Tibial nerve (tissue), 4 donors: ENCODE results near the gene ASTN1. TPM values are rescaled to one million over a fixed set of nuclear protein-coding genes. Genes with fewer than 3 reads are reported as not detected.

Experiments used
- DNase-seq, 2 donors: peaks; one replicate each; pipeline ENCODE4 v3.0.0-alpha.2; 2019; ENCODE audit warnings: low spot score in 2 of 2
- H3K27ac ChIP-seq, 4 donors: fragments of 200-600 bp; sonication (generic) in 3 of 4; one replicate each; pipeline ENCODE4 v1.5.1; 2017 to 2019; ENCODE audit warnings: mild to moderate bottlenecking in 1 of 4
- H3K27me3 ChIP-seq, 2 donors: fragments of 200-600 bp; sonication (generic) in 1 of 2; one replicate each; pipeline versions ENCODE4 v1.5.1 to v1.6.0; 2017 to 2019
- H3K36me3 ChIP-seq, 3 donors: fragments of 200-600 bp; sonication (generic); one replicate each; pipeline ENCODE4 v1.5.1; 2018 to 2019
- H3K4me1 ChIP-seq, 4 donors: fragments of 200-600 bp; sonication (generic) in 3 of 4; one replicate each; pipeline ENCODE4 v1.5.1; 2017 to 2019
- H3K4me3 ChIP-seq, 4 donors: fragments of 200-600 bp; sonication (generic) in 3 of 4; one replicate each; pipeline ENCODE4 v1.5.1; 2017 to 2019; ENCODE audit warnings: mild to moderate bottlenecking in 1 of 4, moderate library complexity in 1 of 4
- H3K9me3 ChIP-seq, 4 donors: fragments of 200-600 bp; sonication (generic) in 3 of 4; one replicate each; pipeline ENCODE4 v1.5.1; 2017 to 2019
- EP300 ChIP-seq, 2 donors: sonication (generic); formaldehyde crosslinking; IDR thresholded peaks; one replicate each; pipeline ENCODE4 v1.6.1; 2017; ENCODE audit warnings: antibody characterized with exemption in 2 of 2, mild to moderate bottlenecking in 1 of 2
- POLR2A ChIP-seq, 2 donors: fragments of 450-650 bp; IDR thresholded peaks; one replicate each; pipeline ENCODE4 v1.6.1; 2017; ENCODE audit warnings: antibody characterized with exemption in 2 of 2, mild to moderate bottlenecking in 2 of 2, moderate library complexity in 2 of 2
- WGBS, 2 donors: methylation state at CpG; one replicate each; pipeline ENCODE4 v1.1.5; 2018; 5-methylcytosine and 5-hydroxymethylcytosine counted together
- total RNA-seq, 4 donors: library from RNA; depleted of rRNA; stranded (reverse); fragments of >200 nt; gene quantifications; one replicate each; pipeline ENCODE4 v1.1.0, GENCODE V29; 2016
- TF ChIP-seq, protein P1 (sequence below), 5 experiments: fragments of 200-600 bp in 3 of 5; fragments of 450-650 bp in 2 of 5; sonication (generic) in 3 of 5; IDR thresholded peaks; one replicate each; pipeline ENCODE4 v1.5.1; 2016 to 2019; ENCODE audit warnings: antibody characterized with exemption in 5 of 5, mild to moderate bottlenecking in 3 of 5, moderate library complexity in 2 of 5

The ASTN1 gene
- under 1 TPM in 2 of 4 donors, not detected in 2; 0.30 to 0.63 TPM for total RNA-seq

DNA sequence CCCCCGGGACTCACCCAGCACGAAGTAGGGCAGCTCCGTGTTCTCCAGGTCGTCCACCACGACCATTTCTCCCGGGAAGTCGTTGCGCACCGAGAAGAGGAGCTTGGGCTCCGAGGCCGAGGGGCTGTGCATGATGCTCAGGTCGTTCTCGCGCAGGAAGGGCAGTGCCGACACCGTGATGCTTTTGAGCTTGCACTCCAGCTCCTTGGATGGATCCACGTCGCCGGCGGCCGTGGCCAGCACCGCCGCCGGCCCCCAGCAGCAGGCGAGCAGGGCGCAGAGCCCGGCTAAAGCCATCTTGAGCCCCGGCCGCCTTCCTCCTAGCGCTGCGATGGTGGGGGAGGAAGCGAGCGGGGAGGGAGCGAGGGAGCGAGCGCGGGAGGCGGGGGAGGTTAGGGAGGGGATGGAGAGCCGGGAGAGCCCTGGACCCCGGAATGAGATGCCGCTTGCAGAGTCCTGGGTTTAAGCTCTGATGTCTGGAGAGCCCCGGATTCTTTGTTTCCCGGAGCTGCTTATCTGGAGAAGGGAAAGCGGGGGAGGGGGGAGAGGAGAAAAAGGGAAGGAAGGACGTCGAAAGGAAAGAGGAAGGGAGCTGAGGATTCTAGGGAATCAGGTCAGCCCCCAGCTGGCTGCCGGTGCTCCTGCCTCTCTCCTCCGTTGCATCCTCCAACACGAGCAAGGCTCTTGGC is at the start of gene ASTN1:
TSS of gene ASTN1 (minus strand) at position 333 of the 689 bp plus-strand sequence. CDS start at position 297, 36 bp downstream.
- Histone ChIP-seq H3K36me3 (no peaks in the 10 kb centered on the region), H3K27me3 (peaks cover 0 to 67% of the 10 kb centered on the region in 2 donors), H3K4me3 (peak within 1 kb of the TSS in 3 of 4 donors; percentile 10 to 42 (median 19)), H3K4me1 (peaks cover 0 to 13% (median 4%) of the 10 kb centered on the region in 4 donors), H3K27ac (no peak within 1 kb of the TSS), H3K9me3 (no peaks in the 10 kb centered on the region)
- DNase-seq = no peak
- WGBS, 2 donors = 0 to 1% methylated on average over 18 to 45 of the region's 49 CpGs
- TF ChIP-seq, protein P1, sequence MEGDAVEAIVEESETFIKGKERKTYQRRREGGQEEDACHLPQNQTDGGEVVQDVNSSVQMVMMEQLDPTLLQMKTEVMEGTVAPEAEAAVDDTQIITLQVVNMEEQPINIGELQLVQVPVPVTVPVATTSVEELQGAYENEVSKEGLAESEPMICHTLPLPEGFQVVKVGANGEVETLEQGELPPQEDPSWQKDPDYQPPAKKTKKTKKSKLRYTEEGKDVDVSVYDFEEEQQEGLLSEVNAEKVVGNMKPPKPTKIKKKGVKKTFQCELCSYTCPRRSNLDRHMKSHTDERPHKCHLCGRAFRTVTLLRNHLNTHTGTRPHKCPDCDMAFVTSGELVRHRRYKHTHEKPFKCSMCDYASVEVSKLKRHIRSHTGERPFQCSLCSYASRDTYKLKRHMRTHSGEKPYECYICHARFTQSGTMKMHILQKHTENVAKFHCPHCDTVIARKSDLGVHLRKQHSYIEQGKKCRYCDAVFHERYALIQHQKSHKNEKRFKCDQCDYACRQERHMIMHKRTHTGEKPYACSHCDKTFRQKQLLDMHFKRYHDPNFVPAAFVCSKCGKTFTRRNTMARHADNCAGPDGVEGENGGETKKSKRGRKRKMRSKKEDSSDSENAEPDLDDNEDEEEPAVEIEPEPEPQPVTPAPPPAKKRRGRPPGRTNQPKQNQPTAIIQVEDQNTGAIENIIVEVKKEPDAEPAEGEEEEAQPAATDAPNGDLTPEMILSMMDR (IDR thresholded peaks at IDR 0.05) = no peak
- TF ChIP-seq EP300 (IDR thresholded peaks at IDR 0.05) (no peak), POLR2A (IDR thresholded peaks at IDR 0.05) (no peak)

DNA sequence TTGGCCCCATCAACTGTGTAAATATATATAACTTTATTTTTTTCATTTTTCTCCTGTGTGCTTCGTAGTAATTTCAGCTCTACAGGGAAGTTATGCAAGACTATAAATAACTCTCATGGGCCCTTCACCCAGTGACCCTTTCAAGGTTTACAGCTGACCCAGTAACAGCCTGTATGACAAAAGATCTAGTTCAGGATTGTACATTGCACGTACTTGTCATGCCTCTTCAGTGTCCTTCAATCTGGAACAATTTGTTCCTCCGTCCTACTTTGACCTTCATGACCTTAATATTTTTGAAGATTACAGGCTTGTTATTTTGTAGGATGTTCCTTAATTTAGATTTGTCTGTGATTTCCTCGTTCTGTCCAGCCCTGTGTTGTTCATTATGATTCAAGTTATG is 46.7 kb upstream of the ASTN1 start:
- no peak for DNase-seq
- no peak overlapping the region for H3K27ac ChIP-seq
- H3K27me3 ChIP-seq = no peaks in the 10 kb centered on the region
- WGBS, 2 donors = 27 to 32% methylated on average over 4 of the region's 4 CpGs
- peaks cover 0 to 11% (median 0%) of the 10 kb centered on the region in 4 donors for H3K4me1 ChIP-seq
- TF ChIP-seq POLR2A (IDR thresholded peaks at IDR 0.05) (no peak), EP300 (IDR thresholded peaks at IDR 0.05) (no peak)
- TF ChIP-seq, protein P1 (IDR thresholded peaks at IDR 0.05) = no peak
- no peak overlapping the region for H3K4me3 ChIP-seq
- peaks cover 0 to 8% (median under 1%) of the 10 kb centered on the region in 4 donors for H3K9me3 ChIP-seq
- no peaks in the 10 kb centered on the region for H3K36me3 ChIP-seq

DNA sequence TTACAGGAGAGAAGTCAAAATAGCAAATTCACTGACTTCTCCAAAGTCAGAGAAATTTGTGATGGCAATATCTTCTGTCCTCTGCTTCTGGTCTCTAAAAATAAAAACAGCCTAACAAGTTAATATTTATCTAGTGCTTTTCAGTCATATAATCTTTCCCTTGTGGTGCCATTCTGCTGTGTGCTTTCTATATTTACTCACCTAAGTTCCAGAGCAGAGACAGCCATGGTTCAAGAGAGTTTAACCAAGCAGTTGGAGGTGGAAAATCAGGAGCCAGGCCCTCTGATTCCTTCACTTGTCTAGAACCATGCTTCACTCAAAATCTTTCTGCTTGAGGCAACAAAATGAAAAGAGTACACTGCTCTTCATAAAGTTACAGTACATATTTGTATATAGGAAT is 45.6 kb upstream of the ASTN1 start:
- no peak for DNase-seq
- no peak overlapping the region for H3K4me3 ChIP-seq

DNA sequence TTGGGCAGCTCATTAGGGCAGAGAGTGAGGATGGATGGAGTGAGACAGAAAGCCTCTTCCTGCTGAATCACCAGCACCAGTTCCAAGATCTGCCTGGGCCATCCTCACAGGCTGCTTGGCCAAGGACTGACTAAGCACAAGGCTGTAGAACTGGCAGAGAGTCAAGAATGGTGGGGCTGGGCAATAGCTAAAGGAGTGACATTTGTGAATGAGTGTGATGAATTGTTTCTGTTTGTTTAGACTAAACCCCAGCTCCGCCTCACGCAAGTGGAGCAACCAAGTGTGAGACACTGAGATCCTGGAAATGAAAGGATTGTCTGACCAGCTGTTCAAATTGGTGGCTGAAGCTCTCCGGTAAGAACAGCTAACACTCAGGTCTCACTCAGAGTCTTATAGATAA is 44.8 kb upstream of the ASTN1 start:
- Histone ChIP-seq H3K27me3 (no peaks in the 10 kb centered on the region), H3K4me3 (no peak overlapping the region), H3K9me3 (no peaks in the 10 kb centered on the region), H3K27ac (no peak overlapping the region), H3K4me1 (peaks cover 0 to 11% (median 0%) of the 10 kb centered on the region in 4 donors), H3K36me3 (no peaks in the 10 kb centered on the region)
- TF ChIP-seq EP300 (IDR thresholded peaks at IDR 0.05) (peak in 1 of 2 donors; percentile 8), POLR2A (IDR thresholded peaks at IDR 0.05) (no peak)
- WGBS, 2 donors = 21 to 22% methylated on average over 3 of the region's 3 CpGs
- peak; percentile 18 to 55 for DNase-seq

More for the DNA sequence above, 45.6 kb upstream of the ASTN1 start:
- Histone ChIP-seq H3K9me3 (no peaks in the 10 kb centered on the region), H3K36me3 (no peaks in the 10 kb centered on the region), H3K27ac (no peak overlapping the region), H3K4me1 (peaks cover 0 to 11% (median 0%) of the 10 kb centered on the region in 4 donors), H3K27me3 (no peaks in the 10 kb centered on the region)
- TF ChIP-seq, protein P1 (IDR thresholded peaks at IDR 0.05) = no peak
- TF ChIP-seq EP300 (IDR thresholded peaks at IDR 0.05) (no peak), POLR2A (IDR thresholded peaks at IDR 0.05) (no peak)

DNA sequence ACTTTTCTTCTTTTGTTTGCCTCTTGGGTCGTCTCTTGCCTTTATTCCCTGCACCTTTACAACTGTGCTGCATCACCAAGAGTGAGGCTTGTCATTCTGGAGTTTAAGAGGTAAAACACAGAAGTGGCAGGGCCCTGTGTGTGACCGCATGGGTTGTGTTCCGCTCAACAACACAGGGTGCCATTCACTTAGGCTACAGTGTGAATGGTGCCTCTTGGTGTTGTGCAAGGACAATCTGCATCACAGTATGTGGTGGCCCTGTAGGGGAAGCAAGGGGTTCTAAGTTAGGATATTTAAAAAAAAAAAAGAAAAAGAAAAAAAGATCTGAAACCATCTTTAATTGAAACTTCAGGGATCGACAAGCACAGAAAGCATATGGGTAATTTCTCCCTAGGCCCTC is 44.4 kb upstream of the ASTN1 start:
- Histone ChIP-seq H3K27me3 (no peaks in the 10 kb centered on the region), H3K27ac (no peak overlapping the region), H3K4me3 (no peak overlapping the region), H3K36me3 (no peaks in the 10 kb centered on the region), H3K9me3 (no peaks in the 10 kb centered on the region), H3K4me1 (peaks cover 0 to 11% (median 0%) of the 10 kb centered on the region in 4 donors)
- no peak for DNase-seq
- 63 to 84% methylated on average over 4 of the region's 4 CpGs for WGBS, 2 donors
- TF ChIP-seq POLR2A (IDR thresholded peaks at IDR 0.05) (no peak), EP300 (IDR thresholded peaks at IDR 0.05) (no peak)
- TF ChIP-seq, protein P1 (IDR thresholded peaks at IDR 0.05) = no peak
